ENCODE results near the gene HNRNPC. TPM values are rescaled to one million over a fixed set of nuclear protein-coding genes. Genes with fewer than 3 reads are reported as not detected.
"Not testable (repeated sequence)": the region's sequence is repeated elsewhere in the genome, so short reads cannot be mapped to it uniquely, and the experiment has no call there.

The HNRNPC gene
- polyA plus RNA-seq, 2 of the 4 experiments (the other 2 are of a cell fraction), result 1,057 to 1,069 TPM

GRCh38 chr14:21227150-21227549, 42.1 kb downstream of the HNRNPC start:
- Histone ChIP-seq H3K4me1 (peaks cover 38% of the 10 kb centered on the region), H3K4me3 (no peak overlapping the region), H3K4me2 (no peak overlapping the region), H3K9me3 (no peaks in the 10 kb centered on the region), H3K27ac (no peak overlapping the region)
- DNase-seq (ENCODE audit: low read depth in 1 of 2, low spot score in 1 of 2) (no peak), ATAC-seq (no peak), FAIRE-seq (no peak)
- TF ChIP-seq NPAS2 (CRISPR knock-in tag; IDR thresholded peaks at IDR 0.05; ENCODE audit: borderline replicate concordance), result no peak
- no peak for TF ChIP-seq PBX3 (IDR thresholded peaks at IDR 0.05)
- TF ChIP-seq RFX5 (IDR thresholded peaks at IDR 0.05), result no peak
- WGBS (ENCODE audit: missing lambda C conversion rate), result 90% methylated on average over 5 of the region's 5 CpGs
- POLR2A ChIA-PET, result no interaction called here
- CTCF ChIA-PET, result no interaction called here

DNA sequence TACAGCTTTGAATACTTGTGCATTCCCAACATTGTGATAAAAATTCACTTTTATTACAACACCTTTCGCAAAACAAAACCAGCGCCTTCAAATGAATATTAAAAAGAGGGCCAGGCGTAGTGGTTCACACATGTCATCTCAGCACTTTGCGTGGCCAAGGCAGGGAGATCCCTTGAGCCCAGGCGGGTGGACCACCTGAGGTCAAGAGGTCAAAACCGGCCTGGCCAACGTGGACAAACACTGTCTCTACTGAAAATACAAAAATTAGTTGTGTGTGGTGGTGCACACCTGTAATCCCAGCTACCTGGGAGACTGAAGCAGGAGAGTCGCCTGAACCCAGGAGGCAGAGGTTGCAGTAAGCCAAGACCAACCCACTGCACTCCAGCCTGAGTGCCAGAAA, 42.8 kb downstream of the HNRNPC start:
- H3K4me1 ChIP-seq, result peaks cover 39% of the 10 kb centered on the region
- WGBS (ENCODE audit: missing lambda C conversion rate), result 91% methylated on average over 8 of the region's 8 CpGs
- ATAC-seq (no peak), DNase-seq (ENCODE audit: low read depth in 1 of 2, low spot score in 1 of 2) (no peak), FAIRE-seq (no peak)
- POLR2A ChIA-PET, result no interaction called here
- H3K4me3 ChIP-seq, result no peak overlapping the region
- H3K4me2 ChIP-seq, result no peak overlapping the region
- CTCF ChIA-PET, result no interaction called here
- no peak overlapping the region for H3K27ac ChIP-seq
- TF ChIP-seq HDAC2 (IDR thresholded peaks at IDR 0.05) (no peak), GATA3 (IDR thresholded peaks at IDR 0.05; ENCODE audit: borderline replicate concordance) (no peak), MAFK (IDR thresholded peaks at IDR 0.05; ENCODE audit: partially characterized antibody) (no peak), HEYL (CRISPR knock-in tag; IDR thresholded peaks at IDR 0.05) (no peak), POLR2AphosphoS2 (conservative IDR thresholded peaks at IDR 0.05; ENCODE audit: low read length) (0 out of 2 replicates have a peak, but pooled peaks have one; percentile 66), NR3C1 (IDR thresholded peaks at IDR 0.05) (no peak), ZNF302 (CRISPR knock-in tag; IDR thresholded peaks at IDR 0.05) (no peak), ZFP36 (IDR thresholded peaks at IDR 0.05; ENCODE audit: borderline replicate concordance, partially characterized antibody) (no peak), HES2 (IDR thresholded peaks at IDR 0.05) (no peak), JUN (IDR thresholded peaks at IDR 0.05) (peak in 1 of 2 experiments; percentile 21; a peak in 1 of 5 replicates)
- TF ChIP-seq, protein P1, sequence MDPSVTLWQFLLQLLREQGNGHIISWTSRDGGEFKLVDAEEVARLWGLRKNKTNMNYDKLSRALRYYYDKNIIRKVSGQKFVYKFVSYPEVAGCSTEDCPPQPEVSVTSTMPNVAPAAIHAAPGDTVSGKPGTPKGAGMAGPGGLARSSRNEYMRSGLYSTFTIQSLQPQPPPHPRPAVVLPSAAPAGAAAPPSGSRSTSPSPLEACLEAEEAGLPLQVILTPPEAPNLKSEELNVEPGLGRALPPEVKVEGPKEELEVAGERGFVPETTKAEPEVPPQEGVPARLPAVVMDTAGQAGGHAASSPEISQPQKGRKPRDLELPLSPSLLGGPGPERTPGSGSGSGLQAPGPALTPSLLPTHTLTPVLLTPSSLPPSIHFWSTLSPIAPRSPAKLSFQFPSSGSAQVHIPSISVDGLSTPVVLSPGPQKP (IDR thresholded peaks at IDR 0.05; ENCODE audit: low read depth, low read length), result no peak
- TF ChIP-seq, protein P2, sequence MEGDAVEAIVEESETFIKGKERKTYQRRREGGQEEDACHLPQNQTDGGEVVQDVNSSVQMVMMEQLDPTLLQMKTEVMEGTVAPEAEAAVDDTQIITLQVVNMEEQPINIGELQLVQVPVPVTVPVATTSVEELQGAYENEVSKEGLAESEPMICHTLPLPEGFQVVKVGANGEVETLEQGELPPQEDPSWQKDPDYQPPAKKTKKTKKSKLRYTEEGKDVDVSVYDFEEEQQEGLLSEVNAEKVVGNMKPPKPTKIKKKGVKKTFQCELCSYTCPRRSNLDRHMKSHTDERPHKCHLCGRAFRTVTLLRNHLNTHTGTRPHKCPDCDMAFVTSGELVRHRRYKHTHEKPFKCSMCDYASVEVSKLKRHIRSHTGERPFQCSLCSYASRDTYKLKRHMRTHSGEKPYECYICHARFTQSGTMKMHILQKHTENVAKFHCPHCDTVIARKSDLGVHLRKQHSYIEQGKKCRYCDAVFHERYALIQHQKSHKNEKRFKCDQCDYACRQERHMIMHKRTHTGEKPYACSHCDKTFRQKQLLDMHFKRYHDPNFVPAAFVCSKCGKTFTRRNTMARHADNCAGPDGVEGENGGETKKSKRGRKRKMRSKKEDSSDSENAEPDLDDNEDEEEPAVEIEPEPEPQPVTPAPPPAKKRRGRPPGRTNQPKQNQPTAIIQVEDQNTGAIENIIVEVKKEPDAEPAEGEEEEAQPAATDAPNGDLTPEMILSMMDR (IDR thresholded peaks at IDR 0.05), result no peak
- TF ChIP-seq, protein P3, sequence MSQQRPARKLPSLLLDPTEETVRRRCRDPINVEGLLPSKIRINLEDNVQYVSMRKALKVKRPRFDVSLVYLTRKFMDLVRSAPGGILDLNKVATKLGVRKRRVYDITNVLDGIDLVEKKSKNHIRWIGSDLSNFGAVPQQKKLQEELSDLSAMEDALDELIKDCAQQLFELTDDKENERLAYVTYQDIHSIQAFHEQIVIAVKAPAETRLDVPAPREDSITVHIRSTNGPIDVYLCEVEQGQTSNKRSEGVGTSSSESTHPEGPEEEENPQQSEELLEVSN (IDR thresholded peaks at IDR 0.05; ENCODE audit: borderline replicate concordance, low read depth), result no peak
- H3K9me3 ChIP-seq, result no peaks in the 10 kb centered on the region

DNA sequence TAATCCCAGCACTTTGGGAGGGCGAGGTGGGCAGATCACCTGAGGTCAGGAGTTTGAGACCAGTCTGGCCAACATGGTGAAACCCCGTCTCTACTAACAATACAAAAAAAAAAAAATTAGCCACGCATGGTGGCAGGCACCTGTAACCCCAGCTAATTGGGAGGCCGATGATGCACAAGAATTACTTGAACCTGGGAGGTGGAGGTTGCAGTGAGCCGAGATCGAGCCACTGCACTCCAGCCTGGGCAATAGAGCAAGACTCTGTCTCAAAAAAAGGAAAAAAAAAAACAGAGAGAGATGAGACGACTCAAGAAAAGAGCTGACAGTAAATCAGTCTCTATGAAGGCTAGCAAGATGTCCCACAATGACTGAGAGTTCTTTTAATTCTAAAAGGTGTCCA, 44.1 kb downstream of the HNRNPC start:
- H3K27ac ChIP-seq; H3K9me3 ChIP-seq; ATAC-seq; H3K4me3 ChIP-seq; POLR2A ChIA-PET; H3K4me2 ChIP-seq; DNase-seq (ENCODE audit: low read depth in 1 of 2, low spot score in 1 of 2); FAIRE-seq: not testable (repeated sequence)
- H3K4me1 ChIP-seq, result peaks cover 46% of the 10 kb centered on the region
- CTCF ChIA-PET, result interaction anchor here (0.6 to 1.0 kb wide), 2 partner anchors 9 to 157 kb away, joined by 4 to 5 read pairs; no protein-coding TSS in a partner anchor
- 86% methylated on average over 7 of the region's 7 CpGs for WGBS (ENCODE audit: missing lambda C conversion rate)
